Epithelial cell of esophagus (primary cell): ENCODE measurements around the gene PCED1B.

Experiments
- DNase-seq: peaks from one replicate; pipeline ENCODE4 v3.0.0; 2010; ENCODE audit warnings: low read depth
- H3K4me3 ChIP-seq: 2 replicates; pipeline ENCODE4 v1.5.1; 2011; ENCODE audit warnings: mild to moderate bottlenecking, low read length, control low read depth
- TF ChIP-seq, protein P1 (sequence below): IDR thresholded peaks from 2 replicates; pipeline ENCODE4 v1.5.1; 2011; ENCODE audit warnings: low read depth, mild to moderate bottlenecking, low read length, control low read depth, inconsistent platforms; ENCODE audit not compliant: insufficient read depth; ENCODE audit errors: missing control alignments

The PCED1B gene

DNA sequence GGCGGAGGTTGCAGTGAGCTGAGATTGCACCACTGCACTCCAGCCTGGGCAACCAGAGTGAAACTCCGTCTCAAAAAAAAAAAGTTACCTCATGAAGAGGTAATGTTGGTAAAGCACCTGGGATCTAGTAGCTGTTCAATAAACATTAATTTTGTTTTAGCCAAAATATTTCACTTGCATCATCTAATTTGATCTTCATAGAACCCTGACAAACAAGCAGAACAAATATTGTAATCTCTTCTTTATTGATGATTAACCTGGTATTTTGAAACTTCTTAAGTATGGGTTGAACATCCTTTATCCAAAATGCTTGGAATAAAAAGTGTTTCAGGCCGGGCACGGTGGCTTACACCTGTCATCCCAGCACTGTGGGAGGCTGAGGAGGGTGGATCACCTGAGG is 149.4 kb downstream of the PCED1B start:
- H3K4me3 ChIP-seq, result no peak overlapping the region
- TF ChIP-seq, protein P1, sequence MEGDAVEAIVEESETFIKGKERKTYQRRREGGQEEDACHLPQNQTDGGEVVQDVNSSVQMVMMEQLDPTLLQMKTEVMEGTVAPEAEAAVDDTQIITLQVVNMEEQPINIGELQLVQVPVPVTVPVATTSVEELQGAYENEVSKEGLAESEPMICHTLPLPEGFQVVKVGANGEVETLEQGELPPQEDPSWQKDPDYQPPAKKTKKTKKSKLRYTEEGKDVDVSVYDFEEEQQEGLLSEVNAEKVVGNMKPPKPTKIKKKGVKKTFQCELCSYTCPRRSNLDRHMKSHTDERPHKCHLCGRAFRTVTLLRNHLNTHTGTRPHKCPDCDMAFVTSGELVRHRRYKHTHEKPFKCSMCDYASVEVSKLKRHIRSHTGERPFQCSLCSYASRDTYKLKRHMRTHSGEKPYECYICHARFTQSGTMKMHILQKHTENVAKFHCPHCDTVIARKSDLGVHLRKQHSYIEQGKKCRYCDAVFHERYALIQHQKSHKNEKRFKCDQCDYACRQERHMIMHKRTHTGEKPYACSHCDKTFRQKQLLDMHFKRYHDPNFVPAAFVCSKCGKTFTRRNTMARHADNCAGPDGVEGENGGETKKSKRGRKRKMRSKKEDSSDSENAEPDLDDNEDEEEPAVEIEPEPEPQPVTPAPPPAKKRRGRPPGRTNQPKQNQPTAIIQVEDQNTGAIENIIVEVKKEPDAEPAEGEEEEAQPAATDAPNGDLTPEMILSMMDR, result no peak

DNA sequence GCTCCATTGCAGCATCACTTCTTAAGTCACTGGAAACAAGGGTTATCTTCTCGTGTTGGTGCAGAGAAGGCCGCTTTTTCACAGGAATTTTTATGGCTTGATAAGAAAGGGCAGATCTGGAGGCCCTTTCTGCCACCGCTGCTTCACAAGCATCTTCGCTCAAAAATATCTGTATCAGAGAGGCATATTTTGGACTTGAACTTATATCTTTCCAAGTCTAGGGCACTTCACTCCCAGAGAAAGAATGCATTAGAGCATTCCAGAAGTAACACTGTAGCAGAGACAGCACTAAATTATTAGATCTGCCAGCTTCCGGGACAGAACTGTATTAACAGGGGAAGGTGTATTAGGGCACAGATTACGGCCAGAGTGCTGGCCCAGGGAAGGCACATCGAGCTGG is 152.0 kb downstream of the PCED1B start:
- no peak overlapping the region for H3K4me3 ChIP-seq
- no peak for DNase-seq
- TF ChIP-seq, protein P1, result no peak

More for the DNA sequence above, 149.4 kb downstream of the PCED1B start:
- no peak for DNase-seq

DNA sequence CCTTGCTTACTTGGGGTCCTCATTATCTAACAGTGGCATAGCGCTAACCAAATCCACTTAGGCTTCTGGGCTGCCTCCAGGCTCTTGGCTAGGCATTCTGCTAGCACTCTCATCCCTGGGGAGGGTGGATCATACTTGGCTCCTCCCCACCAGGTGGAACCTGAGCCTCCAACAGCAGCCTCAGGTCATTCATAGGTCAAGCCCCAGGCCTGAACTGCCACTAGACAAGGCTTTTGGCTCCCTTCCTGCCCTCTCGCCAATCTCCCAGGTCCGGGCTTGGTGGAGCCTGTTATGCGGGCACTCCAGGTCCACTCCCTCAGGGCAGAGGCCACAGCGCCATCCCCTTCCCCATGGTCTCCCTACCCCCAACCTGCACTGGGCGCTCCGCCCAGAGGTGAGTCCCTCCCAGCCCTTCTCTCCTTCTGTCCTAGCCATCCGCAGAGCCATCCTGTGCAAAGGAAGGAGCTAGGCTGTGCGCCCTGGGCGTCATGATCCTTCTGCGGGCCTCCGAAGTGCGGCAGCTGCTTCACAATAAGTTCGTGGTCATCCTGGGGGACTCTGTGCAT is 155.2 kb downstream of the PCED1B start:
- no peak for DNase-seq
- TF ChIP-seq, protein P1, result no peak
- H3K4me3 ChIP-seq, result no peak overlapping the region

DNA sequence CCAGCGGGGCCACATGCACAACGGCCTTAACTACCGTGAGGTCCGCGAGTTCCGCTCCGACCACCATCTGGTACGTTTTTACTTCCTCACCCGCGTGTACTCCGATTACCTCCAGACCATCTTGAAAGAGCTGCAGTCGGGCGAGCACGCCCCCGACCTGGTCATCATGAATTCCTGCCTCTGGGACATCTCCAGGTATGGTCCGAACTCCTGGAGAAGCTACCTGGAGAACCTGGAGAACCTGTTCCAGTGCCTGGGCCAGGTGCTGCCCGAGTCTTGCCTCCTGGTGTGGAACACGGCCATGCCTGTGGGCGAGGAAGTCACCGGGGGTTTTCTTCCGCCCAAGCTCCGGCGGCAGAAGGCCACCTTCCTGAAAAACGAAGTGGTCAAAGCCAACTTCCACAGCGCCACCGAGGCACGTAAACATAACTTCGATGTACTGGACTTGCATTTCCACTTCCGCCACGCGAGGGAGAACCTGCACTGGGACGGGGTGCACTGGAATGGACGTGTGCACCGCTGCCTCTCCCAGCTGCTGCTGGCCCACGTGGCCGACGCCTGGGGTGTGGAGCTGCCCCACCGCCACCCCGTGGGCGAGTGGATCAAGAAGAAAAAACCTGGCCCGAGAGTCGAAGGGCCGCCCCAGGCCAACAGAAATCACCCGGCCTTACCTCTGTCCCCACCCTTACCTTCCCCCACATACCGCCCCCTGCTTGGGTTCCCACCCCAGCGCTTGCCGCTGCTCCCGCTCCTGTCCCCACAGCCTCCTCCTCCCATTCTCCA is 156.0 kb downstream of the PCED1B start:
- TF ChIP-seq, protein P1, result no peak
- H3K4me3 ChIP-seq, result no peak overlapping the region
- DNase-seq, result no peak

DNA sequence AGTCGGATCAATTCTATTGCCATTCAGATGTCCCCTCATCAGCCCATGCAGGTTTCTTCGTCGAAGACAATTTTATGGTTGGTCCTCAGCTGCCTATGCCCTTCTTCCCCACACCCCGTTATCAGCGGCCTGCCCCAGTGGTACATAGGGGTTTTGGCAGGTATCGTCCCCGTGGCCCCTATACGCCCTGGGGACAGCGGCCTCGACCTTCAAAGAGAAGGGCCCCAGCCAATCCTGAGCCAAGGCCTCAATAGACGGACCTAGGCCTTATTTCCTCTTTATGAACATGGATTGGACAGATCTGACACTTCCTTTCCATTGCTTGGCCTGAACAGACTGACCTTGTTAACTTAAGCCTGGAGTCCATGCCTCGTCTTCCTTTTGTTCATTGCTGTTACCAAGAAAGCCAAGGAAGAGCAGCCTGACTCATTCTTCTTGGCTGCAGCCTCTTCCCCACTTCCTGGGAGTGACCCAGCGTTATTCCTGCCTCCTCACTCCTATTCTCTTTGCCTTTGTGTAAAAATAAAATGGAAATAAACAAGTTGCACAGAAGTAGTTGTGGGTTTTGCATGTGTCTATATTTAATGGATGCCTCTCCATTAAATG is 156.8 kb downstream of the PCED1B start:
- no peak overlapping the region for H3K4me3 ChIP-seq
- TF ChIP-seq, protein P1, result no peak
- DNase-seq, result peak; percentile 87

DNA sequence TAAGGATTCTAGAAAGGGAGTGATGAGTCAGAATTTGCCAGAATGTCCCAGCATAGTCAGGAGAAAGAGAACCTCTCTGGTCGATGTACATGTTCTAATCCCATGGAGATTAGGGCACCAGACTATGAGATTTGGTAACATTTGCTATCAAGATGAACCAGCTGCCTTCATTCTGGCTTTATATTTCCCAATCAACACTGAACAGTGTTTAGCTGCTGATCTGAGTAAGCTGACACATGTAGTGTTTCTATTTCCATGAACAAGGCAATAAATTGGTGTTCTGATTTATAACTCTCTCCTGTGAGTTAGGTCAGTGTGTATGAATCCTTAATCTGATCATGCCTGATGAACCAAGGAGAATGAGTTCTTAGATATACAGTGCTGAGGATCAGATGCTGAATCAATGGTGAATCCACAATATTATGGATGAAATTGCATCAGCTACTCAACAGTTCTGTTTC is 158.4 kb downstream of the PCED1B start:
- TF ChIP-seq, protein P1, result no peak
- no peak for DNase-seq
- H3K4me3 ChIP-seq, result no peak overlapping the region
